Measurements from ENCODE around the gene RAB1B.

RAB1B gene

GRCh38 chr11:66268244-66268951, at the start of gene RAB1B:
TSS of gene RAB1B (plus strand) at chr11:66268639. CDS start at chr11:66268680, 41 bp downstream.
- peaks cover 28 to 32% of the 10 kb centered on the region in 2 experiments for H3K4me1 ChIP-seq (ENCODE audit: control insufficient read depth in 1 of 2, insufficient read depth in 1 of 2, low read depth in 1 of 2, low read length in 1 of 2)
- H3K36me3 ChIP-seq: peaks cover 26% of the 10 kb centered on the region
- TF ChIP-seq, protein P1, sequence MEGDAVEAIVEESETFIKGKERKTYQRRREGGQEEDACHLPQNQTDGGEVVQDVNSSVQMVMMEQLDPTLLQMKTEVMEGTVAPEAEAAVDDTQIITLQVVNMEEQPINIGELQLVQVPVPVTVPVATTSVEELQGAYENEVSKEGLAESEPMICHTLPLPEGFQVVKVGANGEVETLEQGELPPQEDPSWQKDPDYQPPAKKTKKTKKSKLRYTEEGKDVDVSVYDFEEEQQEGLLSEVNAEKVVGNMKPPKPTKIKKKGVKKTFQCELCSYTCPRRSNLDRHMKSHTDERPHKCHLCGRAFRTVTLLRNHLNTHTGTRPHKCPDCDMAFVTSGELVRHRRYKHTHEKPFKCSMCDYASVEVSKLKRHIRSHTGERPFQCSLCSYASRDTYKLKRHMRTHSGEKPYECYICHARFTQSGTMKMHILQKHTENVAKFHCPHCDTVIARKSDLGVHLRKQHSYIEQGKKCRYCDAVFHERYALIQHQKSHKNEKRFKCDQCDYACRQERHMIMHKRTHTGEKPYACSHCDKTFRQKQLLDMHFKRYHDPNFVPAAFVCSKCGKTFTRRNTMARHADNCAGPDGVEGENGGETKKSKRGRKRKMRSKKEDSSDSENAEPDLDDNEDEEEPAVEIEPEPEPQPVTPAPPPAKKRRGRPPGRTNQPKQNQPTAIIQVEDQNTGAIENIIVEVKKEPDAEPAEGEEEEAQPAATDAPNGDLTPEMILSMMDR (IDR thresholded peaks at IDR 0.05): peak; percentile 38
- peak within 1 kb of the TSS; percentile 96 to 97 for H3K4me3 ChIP-seq (ENCODE audit: low read depth in 1 of 2, low read length in 1 of 2)
- no peaks in the 10 kb centered on the region for H3K9me3 ChIP-seq
- peak within 1 kb of the TSS; percentile 87 for H3K27ac ChIP-seq
- peaks cover 7% of the 10 kb centered on the region for H3K27me3 ChIP-seq

GRCh38 chr11:66218846-66219620, 49.4 kb upstream of the RAB1B start:
- Histone ChIP-seq H3K27ac (no peak overlapping the region), H3K9me3 (no peaks in the 10 kb centered on the region), H3K36me3 (peaks cover 86% of the 10 kb centered on the region), H3K27me3 (no peaks in the 10 kb centered on the region), H3K4me3 (ENCODE audit: low read depth in 1 of 2, low read length in 1 of 2) (no peak overlapping the region), H3K4me1 (ENCODE audit: control insufficient read depth in 1 of 2, insufficient read depth in 1 of 2, low read depth in 1 of 2, low read length in 1 of 2) (peaks cover 0 to 5% of the 10 kb centered on the region in 2 experiments)
- TF ChIP-seq, protein P1 (IDR thresholded peaks at IDR 0.05): no peak

GRCh38 chr11:66219846-66220565, 48.4 kb upstream of the RAB1B start:
- TF ChIP-seq, protein P1 (IDR thresholded peaks at IDR 0.05): no peak
- H3K27ac ChIP-seq: no peak overlapping the region

DNA sequence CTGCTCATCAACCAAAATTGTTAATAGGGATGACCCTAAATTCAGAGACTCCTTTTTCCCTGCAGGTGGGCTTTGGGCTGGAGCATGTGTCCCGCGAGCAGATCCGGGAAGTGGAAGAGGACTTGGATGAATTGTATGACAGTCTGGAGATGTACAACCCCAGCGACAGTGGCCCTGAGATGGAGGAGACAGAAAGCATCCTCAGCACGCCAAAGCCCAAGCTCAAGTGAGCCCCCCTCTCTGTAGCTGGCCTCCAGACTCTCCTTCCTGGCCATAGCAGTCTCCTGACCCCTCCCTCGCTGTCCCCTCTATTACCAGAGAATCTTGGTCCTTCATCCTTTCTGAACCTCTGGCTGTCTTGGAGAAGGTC, 47.9 kb upstream of the RAB1B start:
- peaks cover 92% of the 10 kb centered on the region for H3K36me3 ChIP-seq
- no peak overlapping the region for H3K4me3 ChIP-seq (ENCODE audit: low read depth in 1 of 2, low read length in 1 of 2)
- H3K27me3 ChIP-seq: no peaks in the 10 kb centered on the region
- no peak overlapping the region for H3K27ac ChIP-seq
- H3K9me3 ChIP-seq: no peaks in the 10 kb centered on the region
- TF ChIP-seq, protein P1 (IDR thresholded peaks at IDR 0.05): no peak
- peaks cover 0 to 5% of the 10 kb centered on the region in 2 experiments for H3K4me1 ChIP-seq (ENCODE audit: control insufficient read depth in 1 of 2, insufficient read depth in 1 of 2, low read depth in 1 of 2, low read length in 1 of 2)

More at GRCh38 chr11:66219846-66220565, 48.4 kb upstream of the RAB1B start:
- H3K27me3 ChIP-seq: no peaks in the 10 kb centered on the region
- no peak overlapping the region for H3K4me3 ChIP-seq (ENCODE audit: low read depth in 1 of 2, low read length in 1 of 2)
- H3K36me3 ChIP-seq: peaks cover 92% of the 10 kb centered on the region
- H3K9me3 ChIP-seq: no peaks in the 10 kb centered on the region
- H3K4me1 ChIP-seq (ENCODE audit: control insufficient read depth in 1 of 2, insufficient read depth in 1 of 2, low read depth in 1 of 2, low read length in 1 of 2): peaks cover 0 to 5% of the 10 kb centered on the region in 2 experiments

- Histone ChIP-seq H3K27ac (no peak overlapping the region), H3K36me3 (peaks cover 93% of the 10 kb centered on the region)
- TF ChIP-seq, protein P1 (IDR thresholded peaks at IDR 0.05): no peak
Measured at GRCh38 chr11:66221012-66221411, 47.4 kb upstream of the RAB1B start.

More at GRCh38 chr11:66221012-66221411, 47.4 kb upstream of the RAB1B start:
- Histone ChIP-seq H3K4me1 (ENCODE audit: control insufficient read depth in 1 of 2, insufficient read depth in 1 of 2, low read depth in 1 of 2, low read length in 1 of 2) (peaks cover 0 to 5% of the 10 kb centered on the region in 2 experiments), H3K9me3 (no peaks in the 10 kb centered on the region), H3K27me3 (no peaks in the 10 kb centered on the region), H3K4me3 (ENCODE audit: low read depth in 1 of 2, low read length in 1 of 2) (no peak overlapping the region)

Data from neutrophil (primary cell).